Erythroblast (primary cell): ENCODE data around the gene TLR1.

Experiments used
- GATA1 ChIP-seq: IDR thresholded peaks from 2 replicates; pipeline ENCODE4 v1.6.1; 2011; ENCODE audit warnings: low read depth, mild to moderate bottlenecking, control low read depth, low read length, moderate library complexity
- POLR2A ChIP-seq: IDR thresholded peaks from 2 replicates; pipeline ENCODE4 v1.6.1; 2011; ENCODE audit warnings: mild to moderate bottlenecking, low read length

- TF ChIP-seq POLR2A (no peak), GATA1 (no peak)
These were observed 44.8 kb downstream of the TLR1 start for GRCh38 chr4:38759790-38760122.
